CD4-positive, alpha-beta T cell treated with Interferon gamma for 1 hour (primary cell): ENCODE results near the gene ADCY4.

ENCODE experiments used
- DNase-seq: peaks from one replicate; pipeline ENCODE4 v3.0.0-alpha.2; 2020

ADCY4 gene

GRCh38 chr14:24271134-24271833 is 63.6 kb downstream of the ADCY4 start, which contains the start of gene RABGGTA:
Gene RABGGTA (minus strand): TSS chr14:24271597. CDS start chr14:24271115, 482 bp downstream.
- DNase-seq = peak; percentile 96

- no peak for DNase-seq
These were observed 64.2 kb downstream of the ADCY4 start for GRCh38 chr14:24270537-24271133.

GRCh38 chr14:24269910-24270536 is 64.8 kb downstream of the ADCY4 start:
- no peak for DNase-seq

- DNase-seq = no peak
These were observed 65.5 kb downstream of the ADCY4 start for GRCh38 chr14:24269368-24269767.
